GM19043 (cell line): ENCODE results near the gene EVI5L.

Experiments used
- ATAC-seq: cut with Tn5 transposase; IDR thresholded peaks from one replicate; pipeline ENCODE4 v1.9.1; 2021; ENCODE audit warnings: low read depth; ENCODE audit not compliant: unreplicated experiment

Gene EVI5L

GRCh38 chr19:7909471-7910067, 79.6 kb downstream of the EVI5L start:
- ATAC-seq = no peak

GRCh38 chr19:7910321-7911161, 80.5 kb downstream of the EVI5L start:
- no peak for ATAC-seq

DNA sequence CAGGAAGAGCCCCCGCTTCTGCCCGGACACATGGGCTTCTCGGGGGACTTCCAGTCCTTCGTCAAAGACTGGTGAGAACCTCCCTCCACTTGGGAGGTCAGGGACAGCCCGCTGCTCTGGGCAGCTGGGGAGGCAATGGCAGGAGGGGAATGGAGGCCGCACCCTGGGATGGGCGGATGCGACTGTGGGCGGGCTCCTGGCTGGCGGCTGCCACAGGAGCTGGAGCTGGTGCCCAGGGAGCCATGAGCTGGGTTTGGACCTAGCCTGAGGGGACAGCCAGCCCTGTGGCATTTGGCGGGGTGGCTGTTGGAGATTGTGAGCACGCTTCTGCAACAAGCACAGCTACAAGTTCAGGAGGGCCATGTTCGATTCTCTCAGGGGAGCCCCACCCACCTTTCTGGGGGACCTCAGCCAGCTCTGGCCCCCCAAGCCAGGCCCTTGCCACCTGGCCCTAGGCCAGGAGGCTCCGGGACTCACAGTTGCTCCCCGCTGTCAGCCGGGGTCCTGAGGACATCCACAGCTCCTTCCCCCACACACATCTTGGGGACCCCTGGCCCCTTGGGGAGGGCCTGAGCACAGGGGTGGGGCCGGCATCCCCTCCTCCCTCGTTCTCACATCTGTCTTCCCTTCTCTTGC, 81.6 kb downstream of the EVI5L start:
- no peak for ATAC-seq

- ATAC-seq = no peak
Observed at GRCh38 chr19:7912144-7912696, 82.2 kb downstream of the EVI5L start.

GRCh38 chr19:7912697-7913564, 82.9 kb downstream of the EVI5L start:
- no peak for ATAC-seq

GRCh38 chr19:7913652-7914051, 83.6 kb downstream of the EVI5L start:
- no peak for ATAC-seq

GRCh38 chr19:7914099-7914498, 84.1 kb downstream of the EVI5L start:
- no peak for ATAC-seq
